SK-N-SH (cell line): Measurements from ENCODE around the gene TMPRSS2. TPM values are rescaled to one million over a fixed set of nuclear protein-coding genes. Genes with fewer than 3 reads are reported as not detected.

Source experiments
- CTCF ChIA-PET: fragments of 300-600, 350-600 bp; formaldehyde crosslinking; extraction: SDS; loops from one replicate; lab custom pipeline; 2021; lab: Yijun Ruan, JAX
- POLR2A ChIA-PET: fragments of 350-600 bp; sonication (Branson Sonifier 250); formaldehyde crosslinking; extraction: SDS; loops from one replicate; lab custom pipeline; 2020; ENCODE audit warnings: antibody characterized with exemption, inconsistent platforms; lab: Yijun Ruan, JAX
- DNase-seq: peaks from one replicate; pipeline ENCODE4 v3.0.0; 2012
- H2AFZ ChIP-seq: fragments of 200-600 bp; sonication (generic); 2 replicates; pipeline ENCODE4 v1.8.1; 2016; ENCODE audit warnings: antibody characterized with exemption, mild to moderate bottlenecking, low read depth
- H3F3A ChIP-seq: fragments of 200-600 bp; sonication (generic); replicated peaks from 2 replicates; pipeline ENCODE3; 2016; ENCODE audit warnings: antibody characterized with exemption, mild to moderate bottlenecking; ENCODE audit not compliant: insufficient read depth
- H3K27ac ChIP-seq, 2 experiments: fragments of 200-500 bp in 1 of 2; fragments of 200-600 bp in 1 of 2; sonication (Bioruptor generic) in 1 of 2; sonication (generic), shearing (Covaris generic) in 1 of 2; 2 replicates each; pipeline versions ENCODE4 v1.5.1 to v1.6.1; 2014 to 2016; ENCODE audit warnings: low read depth in 2 of 2, inconsistent platforms in 1 of 2, low read length in 1 of 2, mild to moderate bottlenecking in 1 of 2, mixed read lengths in 1 of 2
- H3K27me3 ChIP-seq: fragments of 200-600 bp; sonication (generic), shearing (Covaris generic); 2 replicates; pipeline ENCODE4 v1.6.1; 2016; ENCODE audit warnings: mixed run types; ENCODE audit not compliant: insufficient read depth
- H3K36me3 ChIP-seq, 2 experiments: fragments of 200-500 bp in 1 of 2; fragments of 200-600 bp in 1 of 2; sonication (Bioruptor generic) in 1 of 2; sonication (generic) in 1 of 2; replicated peaks in 1 of 2; 2 replicates each; pipeline versions ENCODE3 to v1.5.1; 2014 to 2016; ENCODE audit warnings: low read length in 1 of 2, mild to moderate bottlenecking in 1 of 2; ENCODE audit not compliant: insufficient read depth in 2 of 2, control insufficient read depth in 1 of 2
- H3K4me1 ChIP-seq, 2 experiments: fragments of 200-500 bp in 1 of 2; fragments of 200-600 bp in 1 of 2; sonication (Bioruptor generic) in 1 of 2; sonication (generic), shearing (Covaris generic) in 1 of 2; 2 replicates each; pipeline versions ENCODE4 v1.5.1 to v1.6.1; 2014 to 2016; ENCODE audit warnings: low read depth in 1 of 2, low read length in 1 of 2, mixed run types in 1 of 2; ENCODE audit not compliant: insufficient read depth in 2 of 2, control insufficient read depth in 1 of 2
- H3K4me2 ChIP-seq: fragments of 200-600 bp; sonication (generic), shearing (Covaris generic); 2 replicates; pipeline ENCODE4 v1.6.1; 2017; ENCODE audit warnings: mixed run types
- H3K4me3 ChIP-seq, 2 experiments: fragments of 200-500 bp in 1 of 2; fragments of 200-600 bp in 1 of 2; sonication (Bioruptor generic) in 1 of 2; sonication (generic), shearing (Covaris generic) in 1 of 2; 2 replicates each; pipeline versions ENCODE4 v1.5.1 to v1.8.1; 2014 to 2016; ENCODE audit warnings: low read depth in 2 of 2, inconsistent platforms in 1 of 2, low read length in 1 of 2, mild to moderate bottlenecking in 1 of 2, mixed read lengths in 1 of 2, moderate library complexity in 1 of 2
- H3K79me2 ChIP-seq: fragments of 200-600 bp; sonication (generic); 2 replicates; pipeline ENCODE4 v1.8.1; 2017; ENCODE audit warnings: mild to moderate bottlenecking; ENCODE audit not compliant: insufficient read depth
- H3K9ac ChIP-seq: fragments of 200-600 bp; sonication (generic); 2 replicates; pipeline ENCODE4 v1.6.1; 2017; ENCODE audit warnings: mixed run types
- H3K9me2 ChIP-seq: fragments of 200-600 bp; sonication (generic); 2 replicates; pipeline ENCODE4 v1.6.1; 2017; ENCODE audit warnings: mixed run types
- H3K9me3 ChIP-seq: fragments of 200-600 bp; sonication (generic); 2 replicates; pipeline ENCODE4 v1.6.1; 2017; ENCODE audit warnings: mixed run types, mild to moderate bottlenecking, moderate library complexity
- H4K20me1 ChIP-seq: fragments of 200-600 bp; sonication (generic); 2 replicates; pipeline ENCODE4 v1.6.1; 2017; ENCODE audit warnings: mild to moderate bottlenecking, mixed run types; ENCODE audit not compliant: insufficient read depth
- CHD2 ChIP-seq: fragments of 150-350 bp; IDR thresholded peaks from 2 replicates; pipeline ENCODE4 v1.6.1; 2018; ENCODE audit warnings: low read length; ENCODE audit not compliant: partially characterized antibody
- FOXJ3 ChIP-seq: sonication (generic); formaldehyde crosslinking; IDR thresholded peaks from 2 replicates; pipeline ENCODE4 v1.5.1; 2020; ENCODE audit warnings: mild to moderate bottlenecking, missing genetic modification reagents
- FOXM1 ChIP-seq: IDR thresholded peaks from 2 replicates; pipeline ENCODE4 v1.4.0; 2012; ENCODE audit warnings: low read depth, mild to moderate bottlenecking
- GABPA ChIP-seq: IDR thresholded peaks from 2 replicates; pipeline ENCODE4 v1.4.0; 2012; ENCODE audit warnings: low read depth, mild to moderate bottlenecking
- MAX ChIP-seq: IDR thresholded peaks from 2 replicates; pipeline ENCODE4 v1.4.0; 2012; ENCODE audit warnings: low read depth
- MXI1 ChIP-seq: IDR thresholded peaks from 2 replicates; pipeline ENCODE4 v1.6.1; 2012; ENCODE audit warnings: mild to moderate bottlenecking, low read depth, low read length, improper control_type of control experiment
- POLR2AphosphoS5 ChIP-seq: IDR thresholded peaks from 2 replicates; pipeline ENCODE4 v1.6.1; 2012; ENCODE audit warnings: low read depth, low read length
- RAD21 ChIP-seq: IDR thresholded peaks from 2 replicates; pipeline ENCODE4 v1.6.1; 2012; ENCODE audit warnings: mild to moderate bottlenecking, low read length
- RCOR1 ChIP-seq: fragments of 150-350 bp; IDR thresholded peaks from 2 replicates; pipeline ENCODE4 v1.6.1; 2017; ENCODE audit warnings: antibody characterized with exemption, low read length
- REST ChIP-seq: IDR thresholded peaks from 2 replicates; pipeline ENCODE4 v1.6.1; 2012; ENCODE audit warnings: mild to moderate bottlenecking, low read depth, low read length, moderate library complexity
- RFX5 ChIP-seq: IDR thresholded peaks from 2 replicates; pipeline ENCODE4 v1.6.1; 2012; ENCODE audit warnings: mild to moderate bottlenecking, improper control_type of control experiment, low read length
- RXRA ChIP-seq: IDR thresholded peaks from 2 replicates; pipeline ENCODE4 v1.4.0; 2012; ENCODE audit warnings: low read depth, mild to moderate bottlenecking, borderline replicate concordance
- SIN3A ChIP-seq: IDR thresholded peaks from 2 replicates; pipeline ENCODE4 v1.6.1; 2012; ENCODE audit warnings: low read depth, mild to moderate bottlenecking, low read length, moderate library complexity, borderline replicate concordance
- SMC3 ChIP-seq: IDR thresholded peaks from 2 replicates; pipeline ENCODE4 v1.6.1; 2012; ENCODE audit warnings: low read depth, low read length, improper control_type of control experiment
- TAF1 ChIP-seq: IDR thresholded peaks from 2 replicates; pipeline ENCODE4 v1.6.1; 2012; ENCODE audit warnings: low read depth, mild to moderate bottlenecking, low read length, moderate library complexity, borderline replicate concordance
- TEAD4 ChIP-seq: IDR thresholded peaks from 2 replicates; pipeline ENCODE4 v1.4.0; 2012; ENCODE audit warnings: mild to moderate bottlenecking, borderline replicate concordance; ENCODE audit not compliant: insufficient read depth
- USF2 ChIP-seq: fragments of 150-350 bp; IDR thresholded peaks from 2 replicates; pipeline ENCODE4 v1.6.1; 2017; ENCODE audit warnings: antibody characterized with exemption, low read length, low read depth, borderline replicate concordance
- YY1 ChIP-seq: IDR thresholded peaks from 2 replicates; pipeline ENCODE4 v1.4.0; 2012; ENCODE audit warnings: low read depth, mild to moderate bottlenecking
- WGBS: methylation state at CpG from one replicate; pipeline ENCODE4 v1.1.6; 2017; ENCODE audit warnings: low lambda C conversion rate; 5-methylcytosine and 5-hydroxymethylcytosine counted together
- polyA plus RNA-seq, 3 experiments: library from polyadenylated mRNA; depleted of rRNA; stranded (reverse); fragments of >200 nt; gene quantifications; 2 replicates each; pipeline ENCODE4 v1.2.3, GENCODE V29; 2012
- TF ChIP-seq, protein P1 (sequence below): IDR thresholded peaks from 2 replicates; pipeline ENCODE4 v1.4.0; 2012; ENCODE audit warnings: low read depth, borderline replicate concordance
- TF ChIP-seq, protein P2 (sequence below): fragments of 200-600 bp; sonication (generic); IDR thresholded peaks from 2 replicates; pipeline ENCODE4 v1.6.1; 2017; ENCODE audit warnings: antibody characterized with exemption, mild to moderate bottlenecking, moderate library complexity

The TMPRSS2 gene
- polyA plus RNA-seq, 1 of the 3 experiments (the other 2 are of a cell fraction), result not detected

DNA sequence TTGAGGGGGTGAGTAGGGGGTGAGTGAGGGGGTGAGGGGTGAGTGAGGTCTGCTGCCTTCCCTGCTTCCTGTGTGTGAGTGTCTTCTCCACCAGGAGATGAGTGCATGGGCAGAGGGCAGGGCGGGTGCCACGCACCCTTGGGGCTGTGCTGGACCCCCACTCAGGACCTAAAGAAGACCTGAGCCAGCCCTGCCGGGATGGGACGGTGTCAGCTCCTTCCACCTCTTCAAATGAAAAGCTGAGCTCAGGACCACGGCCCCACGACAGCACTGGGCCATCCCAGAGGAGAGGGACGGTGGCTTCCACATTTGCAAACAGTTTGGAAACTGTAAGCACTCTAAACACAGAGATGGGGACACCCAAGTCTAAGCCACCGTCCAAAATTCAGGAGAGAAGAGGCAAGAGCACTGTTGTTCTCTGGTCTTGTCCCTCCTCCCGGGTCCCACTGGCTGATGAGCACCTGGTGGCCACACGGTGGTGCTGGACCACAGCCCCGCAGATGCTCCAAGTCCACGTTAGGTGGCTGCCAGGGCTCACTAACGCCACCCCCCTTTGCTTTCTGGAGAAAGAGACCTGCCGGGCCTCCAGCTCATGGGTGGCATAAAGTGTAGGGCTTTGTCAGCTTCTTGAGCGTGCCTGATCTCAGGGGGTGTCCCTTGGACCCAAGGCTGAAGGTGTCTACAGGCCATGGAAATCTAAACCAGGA is 32.1 kb downstream of the TMPRSS2 start:
- POLR2A ChIA-PET, result no interaction called here
- Histone ChIP-seq H3K36me3 (no peaks in the 10 kb centered on the region), H3K9ac (no peak overlapping the region), H3K79me2 (no peaks in the 10 kb centered on the region), H3K27ac (no peak overlapping the region), H4K20me1 (no peaks in the 10 kb centered on the region), H3K4me1 (no peaks in the 10 kb centered on the region), H3K4me3 (no peak overlapping the region), H3K9me3 (no peaks in the 10 kb centered on the region), H3K27me3 (peaks cover 4% of the 10 kb centered on the region; the same call in 1 of the 2 replicates), H3F3A (no peaks in the 10 kb centered on the region), H3K4me2 (no peak overlapping the region), H2AFZ (no peak overlapping the region), H3K9me2 (no peaks in the 10 kb centered on the region)
- CTCF ChIA-PET, result interaction anchor here (0.5 kb wide), 1 partner anchor 508 kb away, joined by 3 read pairs; no protein-coding TSS in a partner anchor
- no peak for DNase-seq
- no peak for TF ChIP-seq RCOR1
- TF ChIP-seq TAF1, result no peak
- TF ChIP-seq RFX5, result no peak
- TF ChIP-seq CHD2, result no peak
- TF ChIP-seq RXRA, result no peak
- no peak for TF ChIP-seq TEAD4
- no peak for TF ChIP-seq GABPA
- TF ChIP-seq SIN3A, result no peak
- no peak for TF ChIP-seq FOXM1
- no peak for TF ChIP-seq POLR2AphosphoS5
- no peak for TF ChIP-seq MAX
- no peak for TF ChIP-seq FOXJ3
- TF ChIP-seq RAD21, result no peak
- TF ChIP-seq YY1, result no peak
- no peak for TF ChIP-seq MXI1
- no peak for TF ChIP-seq USF2
- TF ChIP-seq, protein P1, sequence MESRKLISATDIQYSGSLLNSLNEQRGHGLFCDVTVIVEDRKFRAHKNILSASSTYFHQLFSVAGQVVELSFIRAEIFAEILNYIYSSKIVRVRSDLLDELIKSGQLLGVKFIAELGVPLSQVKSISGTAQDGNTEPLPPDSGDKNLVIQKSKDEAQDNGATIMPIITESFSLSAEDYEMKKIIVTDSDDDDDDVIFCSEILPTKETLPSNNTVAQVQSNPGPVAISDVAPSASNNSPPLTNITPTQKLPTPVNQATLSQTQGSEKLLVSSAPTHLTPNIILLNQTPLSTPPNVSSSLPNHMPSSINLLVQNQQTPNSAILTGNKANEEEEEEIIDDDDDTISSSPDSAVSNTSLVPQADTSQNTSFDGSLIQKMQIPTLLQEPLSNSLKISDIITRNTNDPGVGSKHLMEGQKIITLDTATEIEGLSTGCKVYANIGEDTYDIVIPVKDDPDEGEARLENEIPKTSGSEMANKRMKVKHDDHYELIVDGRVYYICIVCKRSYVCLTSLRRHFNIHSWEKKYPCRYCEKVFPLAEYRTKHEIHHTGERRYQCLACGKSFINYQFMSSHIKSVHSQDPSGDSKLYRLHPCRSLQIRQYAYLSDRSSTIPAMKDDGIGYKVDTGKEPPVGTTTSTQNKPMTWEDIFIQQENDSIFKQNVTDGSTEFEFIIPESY, result no peak
- no peak for TF ChIP-seq REST
- TF ChIP-seq, protein P2, sequence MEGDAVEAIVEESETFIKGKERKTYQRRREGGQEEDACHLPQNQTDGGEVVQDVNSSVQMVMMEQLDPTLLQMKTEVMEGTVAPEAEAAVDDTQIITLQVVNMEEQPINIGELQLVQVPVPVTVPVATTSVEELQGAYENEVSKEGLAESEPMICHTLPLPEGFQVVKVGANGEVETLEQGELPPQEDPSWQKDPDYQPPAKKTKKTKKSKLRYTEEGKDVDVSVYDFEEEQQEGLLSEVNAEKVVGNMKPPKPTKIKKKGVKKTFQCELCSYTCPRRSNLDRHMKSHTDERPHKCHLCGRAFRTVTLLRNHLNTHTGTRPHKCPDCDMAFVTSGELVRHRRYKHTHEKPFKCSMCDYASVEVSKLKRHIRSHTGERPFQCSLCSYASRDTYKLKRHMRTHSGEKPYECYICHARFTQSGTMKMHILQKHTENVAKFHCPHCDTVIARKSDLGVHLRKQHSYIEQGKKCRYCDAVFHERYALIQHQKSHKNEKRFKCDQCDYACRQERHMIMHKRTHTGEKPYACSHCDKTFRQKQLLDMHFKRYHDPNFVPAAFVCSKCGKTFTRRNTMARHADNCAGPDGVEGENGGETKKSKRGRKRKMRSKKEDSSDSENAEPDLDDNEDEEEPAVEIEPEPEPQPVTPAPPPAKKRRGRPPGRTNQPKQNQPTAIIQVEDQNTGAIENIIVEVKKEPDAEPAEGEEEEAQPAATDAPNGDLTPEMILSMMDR, result no peak
- no peak for TF ChIP-seq SMC3
- 52% methylated on average over 10 of the region's 15 CpGs for WGBS
